Measurements from ENCODE around the gene PHF1. TPM values are rescaled to one million over a fixed set of nuclear protein-coding genes. Genes with fewer than 3 reads are reported as not detected.
"Not testable (repeated sequence)": the region's sequence is repeated elsewhere in the genome, so short reads cannot be mapped to it uniquely, and the experiment has no call there.

Gene PHF1
- total RNA-seq (2014; rRNA removed; shearing (Covaris generic); ENCODE audit: low replicate concordance) = 11.6 and 12.6 TPM in 2 replicates

DNA sequence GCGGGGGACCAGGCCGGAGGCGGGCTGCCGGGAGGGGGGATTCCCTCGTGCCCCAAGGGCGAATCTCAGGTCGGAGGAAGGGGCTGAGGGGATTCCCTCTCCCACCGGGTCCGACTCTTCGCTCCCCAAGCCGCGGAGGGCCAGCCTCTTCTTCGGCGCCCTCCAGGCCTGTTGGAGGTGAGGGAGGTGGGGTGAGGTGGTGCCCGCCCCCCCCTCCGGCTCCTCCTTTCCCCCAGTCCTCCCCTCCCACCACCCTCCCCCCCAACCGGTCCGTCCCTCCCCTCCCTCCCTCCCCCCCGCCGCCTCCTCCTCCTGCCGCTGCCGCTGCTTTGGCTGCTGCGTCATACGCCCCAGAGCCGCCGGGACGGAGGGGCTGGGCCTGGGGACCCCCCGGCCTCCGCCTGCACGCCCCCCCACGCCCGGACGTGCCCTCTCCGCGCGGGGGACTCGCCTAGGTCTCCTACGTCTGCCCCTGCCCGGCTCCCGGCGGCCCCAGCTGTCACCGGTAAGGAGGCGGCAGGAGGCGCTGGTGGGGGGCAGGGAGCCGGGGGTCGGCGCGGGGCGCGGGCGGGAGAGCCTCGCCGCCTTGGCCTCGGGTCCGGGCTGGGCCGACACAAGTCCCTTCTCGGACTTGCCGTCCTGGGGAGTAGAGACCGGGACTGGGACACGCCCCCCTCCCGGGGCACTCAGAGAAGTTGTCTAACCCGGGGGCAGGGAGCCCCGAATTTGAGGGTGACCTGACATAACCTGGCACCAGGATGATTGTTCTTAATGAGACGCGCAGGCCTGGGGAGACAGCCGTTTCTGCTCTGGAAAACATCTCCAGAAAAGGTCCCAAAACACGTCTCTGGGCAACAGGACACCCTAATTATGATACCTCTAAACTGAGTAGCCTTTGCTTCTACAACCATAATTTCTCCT is at the start of gene PHF1:
Gene PHF1 (plus strand): TSS at position 304 of the 921 bp plus-strand sequence. CDS start 1,250 bp downstream, outside the sequence.
- Histone ChIP-seq H3K4me3 (peak within 1 kb of the TSS; percentile 61), H3K36me3 (peaks cover 15% of the 10 kb centered on the region), H3K9me3 (no peaks in the 10 kb centered on the region), H3K27me3 (no peaks in the 10 kb centered on the region)
- peak; percentile 70 for DNase-seq

DNA sequence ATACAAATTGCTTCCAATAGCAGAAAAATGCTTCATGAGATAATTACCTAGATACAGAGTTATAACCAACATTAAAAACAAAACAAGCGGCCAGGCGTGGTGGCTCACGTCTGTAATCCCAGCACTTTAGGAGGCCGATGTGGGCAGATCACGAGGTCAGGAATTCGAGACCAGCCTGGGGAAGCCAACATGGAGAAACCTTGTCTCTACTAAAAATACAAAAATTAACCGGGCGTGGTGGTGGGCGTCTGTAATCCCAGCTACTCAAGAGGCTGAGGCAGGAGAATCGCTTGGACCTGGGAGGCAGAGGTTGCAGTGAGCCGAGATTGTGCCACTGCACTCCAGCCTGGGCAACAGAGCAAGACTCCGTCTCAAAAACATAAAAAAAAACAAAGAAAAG is 47.3 kb upstream of the PHF1 start:
- not testable (repeated sequence) for H3K36me3 ChIP-seq, DNase-seq, H3K4me3 ChIP-seq, H3K9me3 ChIP-seq, H3K27me3 ChIP-seq

DNA sequence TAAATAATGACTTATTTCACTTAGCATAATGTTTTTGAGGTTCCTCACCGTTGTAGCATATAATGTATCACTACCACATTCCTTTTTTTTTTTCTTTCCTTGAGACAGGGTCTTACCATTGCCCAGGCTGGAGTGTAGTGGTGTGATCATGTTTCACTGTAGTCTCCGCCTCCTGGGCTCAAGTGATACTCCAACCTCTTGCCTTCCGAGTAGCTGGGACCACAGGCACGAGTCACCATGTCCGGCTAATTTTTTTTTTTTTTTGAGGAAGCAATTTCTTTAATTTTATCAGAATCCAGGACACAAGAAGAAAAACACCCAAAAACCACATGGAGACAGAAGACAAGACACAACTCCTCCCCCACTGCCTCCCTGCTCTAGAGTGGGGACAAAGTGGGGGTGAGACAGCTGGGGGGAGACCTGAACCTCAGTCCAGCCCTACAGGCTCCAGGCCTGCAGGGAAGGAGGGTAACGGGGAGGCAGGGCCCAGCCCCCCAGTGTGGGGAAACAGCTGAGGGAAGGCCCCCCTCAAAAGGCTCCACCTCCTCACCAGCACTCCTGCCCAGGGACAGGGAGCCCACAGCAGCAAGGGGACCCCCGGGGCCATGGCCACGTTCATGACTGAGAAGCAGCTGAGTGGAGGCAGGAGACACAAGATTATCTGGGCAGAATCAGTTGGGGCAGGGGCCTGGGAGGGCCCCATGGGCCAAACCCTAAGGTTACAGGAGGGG is 46.2 kb upstream of the PHF1 start:
- not testable (repeated sequence) for H3K36me3 ChIP-seq, H3K27me3 ChIP-seq
- DNase-seq = peak; percentile 59

DNA sequence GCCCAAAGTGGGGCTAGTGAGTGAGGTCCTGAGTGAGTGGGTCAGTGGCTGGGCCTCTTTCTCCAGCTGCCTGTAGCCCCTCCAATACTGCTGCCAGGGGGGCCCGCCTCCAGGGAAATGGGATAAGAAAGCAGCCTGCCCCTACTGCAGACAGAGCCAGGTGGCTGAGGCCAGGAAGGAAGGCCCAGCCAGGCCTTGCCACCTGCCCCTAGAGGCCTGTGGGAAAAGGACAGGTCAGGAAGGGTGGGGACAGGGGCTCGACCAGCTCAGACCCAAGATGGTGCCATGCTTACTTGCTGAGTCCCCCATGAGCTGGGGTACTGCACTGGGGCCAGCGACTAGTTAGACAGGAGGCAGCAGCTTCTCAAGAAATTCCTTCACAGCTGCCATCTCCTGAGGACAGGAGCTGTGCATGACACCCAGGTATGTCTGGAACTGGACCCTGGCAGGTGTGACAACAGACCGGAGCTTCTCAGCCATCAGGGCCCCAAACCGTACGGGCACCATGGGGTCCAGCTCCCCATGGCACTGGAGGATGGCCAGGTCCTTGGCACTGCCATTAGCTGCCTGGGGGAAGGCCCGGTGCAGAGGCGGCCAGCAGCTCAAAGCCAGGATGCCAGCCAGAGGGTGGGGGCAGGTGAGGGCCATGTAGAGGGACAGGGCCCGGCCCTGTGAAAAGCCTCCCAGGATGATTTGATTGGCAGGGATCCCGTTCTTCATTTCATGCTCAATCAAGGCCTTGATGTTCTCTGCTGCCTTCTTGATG is 45.4 kb upstream of the PHF1 start:
- H3K9me3 ChIP-seq, H3K4me3 ChIP-seq, DNase-seq, H3K36me3 ChIP-seq, H3K27me3 ChIP-seq: not testable (repeated sequence)

More for the DNA sequence above, 46.2 kb upstream of the PHF1 start:
- H3K9me3 ChIP-seq, H3K4me3 ChIP-seq: not testable (repeated sequence)

DNA sequence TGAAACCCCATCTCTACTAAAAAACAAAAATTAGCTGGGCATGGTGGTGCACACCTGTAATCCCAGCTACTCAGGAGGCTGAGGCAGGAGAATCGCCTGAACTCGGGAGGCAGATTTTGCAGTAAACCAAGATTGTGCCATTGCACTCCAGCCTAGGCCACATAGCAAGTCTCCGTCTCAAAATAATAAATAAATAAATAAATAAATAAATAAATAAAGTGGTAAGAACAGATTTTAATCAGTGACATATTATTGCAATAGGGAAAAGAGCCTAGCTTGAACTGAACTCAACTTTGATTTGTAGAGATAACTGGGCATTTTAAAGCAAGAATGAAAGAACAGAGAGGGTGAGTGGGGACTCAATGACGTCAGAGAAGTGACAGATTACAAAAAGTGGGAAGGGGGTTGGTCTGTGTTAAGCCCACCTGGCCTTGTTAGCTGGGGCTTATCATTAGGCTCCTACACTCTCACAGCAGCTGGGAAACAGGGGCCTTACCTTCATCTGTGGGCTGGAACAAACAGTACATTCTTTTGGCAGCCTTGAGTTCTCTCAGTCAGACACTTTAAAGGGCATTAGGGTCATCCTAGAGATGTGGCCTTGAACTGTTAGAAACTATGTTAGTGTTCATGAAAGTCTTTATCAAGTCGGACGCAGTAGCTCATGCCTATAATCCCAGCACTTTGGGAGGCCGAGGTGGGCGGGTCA is 43.7 kb upstream of the PHF1 start:
- Histone ChIP-seq H3K4me3 (no peak overlapping the region), H3K27me3 (no peaks in the 10 kb centered on the region), H3K36me3 (no peaks in the 10 kb centered on the region), H3K9me3 (no peaks in the 10 kb centered on the region)
- DNase-seq = no peak

DNA sequence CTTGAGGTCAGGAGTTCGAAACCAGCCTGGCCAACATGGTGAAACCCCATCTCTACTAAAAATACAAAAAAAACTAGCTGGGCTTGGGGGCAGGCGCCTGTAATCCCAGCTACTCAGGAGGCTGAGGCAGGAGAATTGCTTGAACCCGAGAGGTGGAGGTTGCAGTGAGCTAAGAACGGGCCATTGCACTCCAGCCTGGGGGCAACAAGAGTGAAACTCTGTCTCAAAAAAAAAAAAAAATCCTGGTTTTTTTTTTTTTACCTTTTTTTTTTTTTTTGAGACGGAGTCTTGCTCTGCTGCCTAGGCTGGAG is 43.1 kb upstream of the PHF1 start:
- DNase-seq, H3K4me3 ChIP-seq, H3K9me3 ChIP-seq, H3K27me3 ChIP-seq, H3K36me3 ChIP-seq: not testable (repeated sequence)

DNA sequence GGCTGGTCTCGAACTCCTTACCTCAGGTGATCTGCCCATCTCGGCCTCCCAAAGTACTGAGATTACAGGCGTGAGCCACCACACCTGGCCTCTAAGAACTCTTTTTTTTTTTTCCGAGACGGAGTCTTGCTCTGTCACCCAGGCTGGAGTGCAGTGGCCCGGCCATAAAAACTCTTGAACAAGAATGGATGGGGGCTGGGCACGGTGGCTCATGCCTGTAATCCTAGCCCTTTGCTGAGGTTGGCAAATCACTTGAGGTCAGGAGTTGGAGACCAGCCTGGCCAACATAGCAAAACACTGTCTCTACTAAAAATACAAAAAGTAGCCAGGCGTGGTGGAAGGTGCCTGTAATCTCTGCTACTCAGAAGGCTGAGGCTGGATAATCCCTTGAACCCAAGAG is 38.9 kb upstream of the PHF1 start:
- not testable (repeated sequence) for H3K27me3 ChIP-seq

DNA sequence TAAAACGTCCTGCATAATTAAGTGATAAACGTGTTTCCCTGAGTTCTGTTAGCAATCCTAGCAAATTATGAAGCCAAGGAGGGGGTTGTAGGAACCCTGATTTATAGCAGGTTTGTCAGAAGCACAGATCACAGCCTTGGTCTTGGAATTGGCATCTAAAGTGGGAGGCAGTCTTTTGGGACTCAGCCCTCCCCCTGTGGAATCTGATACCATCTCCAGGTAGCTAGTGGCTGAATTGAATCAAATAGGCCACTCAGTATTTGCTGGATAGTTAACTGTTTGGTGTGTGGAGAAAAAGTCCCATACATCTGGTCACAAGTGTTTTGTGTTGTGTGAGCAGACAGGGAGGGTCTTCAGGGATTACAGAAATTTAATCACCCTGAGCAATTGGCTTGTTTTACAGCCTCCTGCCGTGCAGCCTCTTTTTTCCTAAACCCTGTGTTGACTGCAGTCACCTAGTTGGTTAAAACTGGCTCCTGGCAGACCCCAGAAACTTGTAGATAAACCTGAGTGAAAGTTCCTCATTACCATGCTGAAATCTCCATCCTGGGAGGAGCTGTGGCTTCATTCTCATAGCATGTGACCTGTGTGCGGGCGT is 38.2 kb upstream of the PHF1 start:
- no peaks in the 10 kb centered on the region for H3K27me3 ChIP-seq
- H3K9me3 ChIP-seq = no peaks in the 10 kb centered on the region
- DNase-seq = no peak
- no peak overlapping the region for H3K4me3 ChIP-seq
- no peaks in the 10 kb centered on the region for H3K36me3 ChIP-seq

More for the DNA sequence above, 38.9 kb upstream of the PHF1 start:
- not testable (repeated sequence) for H3K9me3 ChIP-seq, DNase-seq, H3K36me3 ChIP-seq, H3K4me3 ChIP-seq

DNA sequence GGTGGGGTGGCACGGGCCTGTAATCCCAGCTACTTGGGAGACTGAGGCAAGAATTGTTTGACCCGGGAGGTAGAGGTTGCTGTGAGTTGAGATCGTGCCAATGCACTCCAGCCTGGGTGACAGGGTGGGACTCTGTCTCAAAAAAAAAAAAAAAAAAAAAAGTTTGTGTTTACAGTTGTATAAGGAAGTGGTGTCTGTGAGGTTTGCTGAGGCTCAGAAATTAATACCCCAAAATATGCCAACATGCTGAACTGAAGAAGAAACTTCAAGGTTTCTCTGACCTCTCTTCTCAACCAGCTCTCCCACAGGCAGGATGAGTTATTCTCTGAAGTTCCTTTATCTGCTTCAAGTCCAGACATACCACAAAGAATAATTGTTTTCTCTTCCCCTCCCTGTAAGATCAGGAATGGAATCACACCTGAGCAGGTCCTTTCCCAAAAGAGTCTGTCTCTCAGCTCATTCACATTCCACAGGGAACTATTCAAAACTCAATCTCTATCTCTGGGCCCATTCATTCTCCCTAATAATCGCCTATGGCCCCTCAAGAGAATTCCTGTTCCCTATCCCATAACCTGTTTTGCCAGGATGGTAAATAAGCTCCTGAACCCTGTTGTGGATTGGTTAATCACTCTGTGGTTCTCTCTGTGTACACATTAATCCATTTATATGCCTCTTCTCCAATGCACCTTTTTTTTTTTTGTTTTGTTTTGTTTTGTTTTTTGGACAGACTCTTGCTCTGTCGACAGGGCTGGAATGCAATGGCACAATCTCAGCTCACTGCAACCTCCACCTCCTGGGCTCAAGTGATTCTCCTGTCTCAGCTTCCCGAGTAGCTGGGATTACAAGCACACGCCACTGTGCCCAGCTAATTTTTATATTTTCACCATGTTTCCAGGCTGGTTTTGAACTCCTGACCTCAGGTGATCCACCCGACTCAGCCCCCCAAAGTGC is 36.6 kb upstream of the PHF1 start:
- no peak for DNase-seq
- Histone ChIP-seq H3K36me3 (no peaks in the 10 kb centered on the region), H3K27me3 (no peaks in the 10 kb centered on the region), H3K4me3 (no peak overlapping the region), H3K9me3 (no peaks in the 10 kb centered on the region)

DNA sequence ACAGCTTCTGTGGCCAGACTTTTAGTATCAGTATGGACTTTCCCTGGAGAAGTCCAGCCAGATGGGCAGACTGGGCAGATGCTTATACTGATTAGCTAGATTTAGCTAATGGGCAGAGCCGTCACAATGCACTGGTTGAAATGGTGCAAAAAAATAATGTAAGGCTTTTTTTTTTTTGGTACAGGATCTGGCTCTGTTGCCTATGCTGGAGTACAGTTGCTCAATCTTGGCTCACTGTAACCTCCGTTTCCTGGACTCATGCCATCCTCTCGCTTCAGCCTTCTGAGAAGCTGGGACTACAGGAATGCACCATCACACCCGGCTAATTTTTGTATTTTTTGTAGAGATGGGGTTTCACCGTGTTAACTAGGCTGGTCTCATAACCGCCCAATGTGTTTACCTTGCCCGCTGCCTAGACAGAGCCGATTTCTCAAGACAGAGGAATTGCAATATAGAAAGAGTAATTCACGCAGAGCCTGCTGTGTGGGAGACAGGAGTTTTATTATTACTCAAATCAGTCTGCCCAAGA is 35.6 kb upstream of the PHF1 start:
- no peaks in the 10 kb centered on the region for H3K27me3 ChIP-seq
- H3K9me3 ChIP-seq = no peaks in the 10 kb centered on the region
- DNase-seq = peak; percentile 72
- no peaks in the 10 kb centered on the region for H3K36me3 ChIP-seq
- no peak overlapping the region for H3K4me3 ChIP-seq

DNA sequence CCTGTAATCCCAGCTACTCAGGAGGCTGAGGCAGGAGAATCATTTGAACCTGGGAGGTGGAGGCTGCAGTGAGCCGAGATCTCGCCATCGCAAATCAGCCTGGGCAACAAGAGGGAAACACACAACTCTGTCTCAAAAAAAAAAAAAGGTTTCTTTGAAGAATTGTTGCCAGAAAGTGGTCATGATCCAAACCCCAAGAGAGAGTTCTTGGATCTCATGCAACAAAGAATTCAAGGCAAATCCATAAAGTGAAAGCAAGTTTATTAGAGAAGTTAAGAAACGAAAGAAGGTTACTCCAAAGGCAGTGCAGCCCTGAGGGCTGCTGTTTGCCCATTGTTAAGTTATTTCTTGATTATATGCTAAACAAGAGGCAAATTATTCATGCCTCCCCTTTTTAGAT is 33.6 kb upstream of the PHF1 start:
- Histone ChIP-seq H3K4me3 (no peak overlapping the region), H3K27me3 (no peaks in the 10 kb centered on the region), H3K9me3 (no peaks in the 10 kb centered on the region), H3K36me3 (no peaks in the 10 kb centered on the region)
- DNase-seq = no peak

DNA sequence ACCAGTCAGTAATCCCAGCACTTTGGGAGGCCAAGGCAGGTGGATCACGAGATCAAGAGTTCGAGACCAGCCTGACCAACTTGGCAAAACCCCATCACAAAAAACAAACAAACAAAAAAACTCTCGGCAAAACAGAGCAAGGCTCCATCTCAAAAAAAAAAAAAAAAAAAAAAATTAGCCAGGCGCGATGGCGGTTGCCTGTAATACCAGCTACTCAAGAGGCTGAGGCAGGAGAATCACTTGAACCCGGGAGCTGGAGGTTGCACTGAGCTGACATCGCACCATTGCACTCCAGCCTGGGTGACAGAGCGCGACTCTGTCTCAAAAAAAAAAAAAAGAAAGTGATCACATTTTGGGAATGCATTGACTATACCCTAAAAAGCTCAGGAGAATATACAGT is 31.6 kb upstream of the PHF1 start:
- not testable (repeated sequence) for H3K36me3 ChIP-seq, H3K9me3 ChIP-seq, H3K4me3 ChIP-seq, DNase-seq, H3K27me3 ChIP-seq

DNA sequence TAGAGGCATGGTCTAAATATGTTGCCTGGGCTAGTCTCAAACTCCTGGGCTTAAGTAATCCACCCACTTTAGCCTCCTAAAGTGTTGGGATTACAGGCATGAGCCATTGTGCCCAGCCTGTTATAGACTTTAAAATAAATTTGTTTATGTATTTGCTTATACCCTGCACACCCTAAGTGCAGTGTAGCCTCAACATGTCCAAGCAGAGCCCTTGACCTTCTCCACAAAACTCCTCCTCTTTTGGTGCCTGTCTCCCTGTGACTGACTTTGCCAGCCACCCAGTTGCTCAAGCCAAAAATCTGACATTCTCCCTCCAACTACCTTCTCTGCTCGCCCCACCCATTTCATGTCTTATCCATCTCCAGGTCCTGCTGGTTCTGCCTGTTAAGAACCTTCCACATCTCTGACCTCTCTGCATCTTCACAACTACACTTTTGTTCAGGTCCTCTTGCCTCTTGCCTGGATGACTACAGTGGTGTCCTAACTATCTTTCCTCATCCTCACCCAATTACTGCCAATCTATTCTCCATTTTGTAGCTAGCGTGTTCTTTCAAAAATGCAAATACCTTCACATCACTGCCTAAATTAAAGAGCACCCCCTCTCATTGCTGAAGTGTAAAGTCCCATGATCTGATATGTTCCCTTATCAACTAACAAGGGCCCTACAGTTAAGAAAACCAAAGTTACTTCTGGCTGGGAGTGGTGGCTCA is 30.4 kb upstream of the PHF1 start:
- H3K36me3 ChIP-seq = no peaks in the 10 kb centered on the region
- H3K9me3 ChIP-seq = no peaks in the 10 kb centered on the region
- no peaks in the 10 kb centered on the region for H3K27me3 ChIP-seq
- DNase-seq = no peak
- H3K4me3 ChIP-seq = no peak overlapping the region

DNA sequence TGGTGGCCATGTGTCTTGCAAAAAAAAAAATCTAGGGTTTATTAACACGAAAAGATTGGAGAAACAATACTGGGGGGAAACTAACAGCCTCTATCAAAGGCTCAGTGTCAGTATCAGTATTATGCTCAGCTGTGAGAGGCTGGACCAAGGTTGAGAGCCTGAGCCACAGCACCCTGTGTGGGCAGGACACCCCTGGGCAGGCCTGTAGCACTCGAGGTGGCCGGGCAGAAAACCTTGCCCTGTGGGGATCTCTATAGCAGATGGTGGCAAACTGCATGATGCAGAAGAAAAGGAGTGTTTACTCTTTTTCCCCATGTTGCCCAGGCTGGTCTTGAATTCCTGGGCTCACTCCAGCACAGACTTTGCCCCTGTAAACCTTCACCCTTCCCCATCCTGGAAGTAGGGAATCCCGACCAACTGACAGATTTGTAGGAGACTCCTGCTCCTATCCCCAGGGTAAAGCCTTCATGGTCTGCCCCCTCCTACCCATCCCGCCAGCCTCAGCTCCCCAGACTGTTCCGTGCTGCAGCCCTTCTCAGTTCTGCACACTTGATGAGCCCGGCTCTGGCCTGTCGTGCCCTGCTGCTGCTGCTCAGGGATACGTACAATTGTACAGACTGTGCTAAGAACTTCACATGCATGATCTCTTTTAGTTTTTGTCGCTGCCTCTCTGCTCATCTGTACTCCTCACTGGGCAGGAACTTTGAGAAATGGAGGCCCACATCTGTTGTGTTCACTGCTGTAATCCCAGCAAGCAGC is 27.2 kb upstream of the PHF1 start:
- Histone ChIP-seq H3K27me3 (no peaks in the 10 kb centered on the region), H3K36me3 (no peaks in the 10 kb centered on the region), H3K4me3 (no peak overlapping the region), H3K9me3 (no peaks in the 10 kb centered on the region)
- DNase-seq = no peak
